Smooth muscle cell (in vitro differentiated cells): Measurements from ENCODE around the gene KIAA0930. TPM values are rescaled to one million over a fixed set of nuclear protein-coding genes. Genes with fewer than 3 reads are reported as not detected.
A peak's percentile ranks its signal among the peaks of the same experiment; 100 is the strongest.

Experiments
- DNase-seq: peaks from one replicate; lab custom pipeline; 2025; ENCODE audit not compliant: unreplicated experiment; lab: John Stamatoyannopoulos, UW
- H2AFZ ChIP-seq: fragments of 200-600 bp; sonication (generic); 2 replicates; pipeline ENCODE4 v1.6.0; 2016; ENCODE audit warnings: antibody characterized with exemption, low read depth, mild to moderate bottlenecking
- H3F3A ChIP-seq: fragments of 200-600 bp; sonication (generic); 2 replicates; pipeline ENCODE4 v1.6.0; 2017; ENCODE audit warnings: antibody characterized with exemption, low read depth
- H3K27ac ChIP-seq: fragments of 200-600 bp; sonication (generic); 2 replicates; pipeline ENCODE4 v1.5.1; 2016; ENCODE audit warnings: low read depth, mild to moderate bottlenecking
- H3K27me3 ChIP-seq: fragments of 200-600 bp; sonication (generic); 2 replicates; pipeline ENCODE4 v1.6.1; 2016; ENCODE audit warnings: low read depth, mild to moderate bottlenecking
- H3K36me3 ChIP-seq: fragments of 200-600 bp; sonication (generic); 2 replicates; pipeline ENCODE4 v1.5.1; 2016; ENCODE audit warnings: low read depth
- H3K4me1 ChIP-seq: fragments of 200-600 bp; sonication (generic); 2 replicates; pipeline ENCODE4 v1.5.1; 2016; ENCODE audit warnings: low read depth
- H3K4me2 ChIP-seq: fragments of 200-600 bp; sonication (generic); 2 replicates; pipeline ENCODE4 v1.6.0; 2016; ENCODE audit warnings: mild to moderate bottlenecking
- H3K4me3 ChIP-seq: fragments of 200-600 bp; sonication (generic); 2 replicates; pipeline ENCODE4 v1.5.1; 2016; ENCODE audit warnings: mild to moderate bottlenecking
- H3K79me2 ChIP-seq: fragments of 200-600 bp; sonication (generic); 2 replicates; pipeline ENCODE4 v1.6.0; 2016; ENCODE audit warnings: low read depth, mild to moderate bottlenecking
- H3K9ac ChIP-seq: fragments of 200-600 bp; sonication (generic); 2 replicates; pipeline ENCODE4 v1.6.0; 2016; ENCODE audit warnings: low read depth
- H3K9me3 ChIP-seq: fragments of 200-600 bp; sonication (generic); replicated peaks from 2 replicates; pipeline ENCODE4 v1.5.1; 2016; ENCODE audit warnings: low read depth
- H4K20me1 ChIP-seq: fragments of 200-600 bp; sonication (generic); 2 replicates; pipeline ENCODE4 v1.6.0; 2016; ENCODE audit warnings: low read depth
- WGBS: methylation state at CpG from one replicate; pipeline ENCODE4 v1.1.7; 2016; ENCODE audit warnings: low lambda C conversion rate; 5-methylcytosine and 5-hydroxymethylcytosine counted together
- polyA plus RNA-seq: library from polyadenylated mRNA; unstranded; fragments of >200 nt; fragmentation: Nextera tagmentation; extraction: Ambion mirVana; gene quantifications from 2 replicates; pipeline ENCODE4 v1.2.1, GENCODE V29; 2016
- total RNA-seq: library from RNA; depleted of rRNA; stranded (reverse); fragments of >200 nt; gene quantifications from 2 replicates; pipeline ENCODE4 v1.2.3, GENCODE V29; 2014
- TF ChIP-seq, protein P1 (sequence below): fragments of 200-600 bp; sonication (generic); IDR thresholded peaks from 2 replicates; pipeline ENCODE4 v1.5.1; 2017; ENCODE audit warnings: borderline replicate concordance, mild to moderate bottlenecking, antibody characterized with exemption; ENCODE audit not compliant: insufficient read depth, poor library complexity, severe bottlenecking

The KIAA0930 gene
- total and polyA plus RNA-seq, 2 experiments from 2014 or later: 37.6 to 44.8 TPM

DNA sequence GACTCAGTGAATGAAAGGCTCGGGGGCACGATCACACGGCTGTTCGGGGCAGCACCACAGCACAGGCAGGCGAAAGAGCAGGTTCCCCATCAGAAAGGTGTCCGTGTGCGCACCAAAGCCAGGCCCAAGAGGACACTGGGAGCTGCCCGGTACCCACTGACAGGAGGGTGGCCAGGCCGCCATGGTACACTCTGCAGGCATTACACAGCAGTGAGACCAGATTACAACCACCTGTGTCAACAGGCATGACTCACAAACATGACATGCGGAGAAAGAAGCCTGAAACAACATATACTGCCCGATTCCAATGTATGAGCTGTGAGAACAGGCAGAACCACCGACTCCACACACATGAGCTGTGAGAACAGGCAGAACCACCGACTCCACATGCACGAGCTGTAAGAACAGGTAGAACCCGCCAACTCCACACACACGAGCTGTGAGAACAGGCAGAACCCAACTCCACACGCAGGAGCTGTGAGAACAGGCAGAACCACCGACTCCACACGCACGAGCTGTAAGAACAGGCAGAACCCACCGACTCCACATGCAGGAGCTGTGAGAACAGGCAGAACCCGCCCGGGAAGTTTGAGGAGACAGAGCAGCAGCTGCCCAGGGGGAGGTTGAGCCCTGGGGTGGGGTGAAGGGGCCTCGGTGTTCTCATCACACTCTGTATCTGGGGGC lies 32.6 kb downstream of the KIAA0930 start:
- peaks cover 9% of the 10 kb centered on the region for H3F3A ChIP-seq
- H3K36me3 ChIP-seq: no peaks in the 10 kb centered on the region
- no peak for DNase-seq
- peak overlapping the region; percentile 83 for H3K27ac ChIP-seq
- WGBS: 79% methylated on average over 24 of the region's 24 CpGs
- no peaks in the 10 kb centered on the region for H3K9me3 ChIP-seq
- H3K4me2 ChIP-seq: peak overlapping the region; percentile 15
- H4K20me1 ChIP-seq: peaks cover 9% of the 10 kb centered on the region
- no peak overlapping the region for H3K4me3 ChIP-seq
- peaks cover 12% of the 10 kb centered on the region for H3K4me1 ChIP-seq
- TF ChIP-seq, protein P1, sequence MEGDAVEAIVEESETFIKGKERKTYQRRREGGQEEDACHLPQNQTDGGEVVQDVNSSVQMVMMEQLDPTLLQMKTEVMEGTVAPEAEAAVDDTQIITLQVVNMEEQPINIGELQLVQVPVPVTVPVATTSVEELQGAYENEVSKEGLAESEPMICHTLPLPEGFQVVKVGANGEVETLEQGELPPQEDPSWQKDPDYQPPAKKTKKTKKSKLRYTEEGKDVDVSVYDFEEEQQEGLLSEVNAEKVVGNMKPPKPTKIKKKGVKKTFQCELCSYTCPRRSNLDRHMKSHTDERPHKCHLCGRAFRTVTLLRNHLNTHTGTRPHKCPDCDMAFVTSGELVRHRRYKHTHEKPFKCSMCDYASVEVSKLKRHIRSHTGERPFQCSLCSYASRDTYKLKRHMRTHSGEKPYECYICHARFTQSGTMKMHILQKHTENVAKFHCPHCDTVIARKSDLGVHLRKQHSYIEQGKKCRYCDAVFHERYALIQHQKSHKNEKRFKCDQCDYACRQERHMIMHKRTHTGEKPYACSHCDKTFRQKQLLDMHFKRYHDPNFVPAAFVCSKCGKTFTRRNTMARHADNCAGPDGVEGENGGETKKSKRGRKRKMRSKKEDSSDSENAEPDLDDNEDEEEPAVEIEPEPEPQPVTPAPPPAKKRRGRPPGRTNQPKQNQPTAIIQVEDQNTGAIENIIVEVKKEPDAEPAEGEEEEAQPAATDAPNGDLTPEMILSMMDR: no peak
- H3K27me3 ChIP-seq: no peaks in the 10 kb centered on the region
- H2AFZ ChIP-seq: no peak overlapping the region
- H3K9ac ChIP-seq: peak overlapping the region; percentile 39
- H3K79me2 ChIP-seq: no peaks in the 10 kb centered on the region

- Histone ChIP-seq H4K20me1 (peaks cover 9% of the 10 kb centered on the region), H3K4me2 (no peak overlapping the region), H3K27ac (peak overlapping the region; percentile 83), H3K9me3 (no peaks in the 10 kb centered on the region), H3K36me3 (no peaks in the 10 kb centered on the region), H3K9ac (no peak overlapping the region), H3K79me2 (no peaks in the 10 kb centered on the region), H3K4me1 (peaks cover 8% of the 10 kb centered on the region), H3K4me3 (no peak overlapping the region), H2AFZ (no peak overlapping the region), H3F3A (peaks cover 9% of the 10 kb centered on the region), H3K27me3 (no peaks in the 10 kb centered on the region)
- no peak for DNase-seq
- WGBS: 98% methylated on average over 13 of the region's 13 CpGs
- TF ChIP-seq, protein P1: no peak
Observed at GRCh38 chr22:45207533-45207932, 33.2 kb downstream of the KIAA0930 start.

DNA sequence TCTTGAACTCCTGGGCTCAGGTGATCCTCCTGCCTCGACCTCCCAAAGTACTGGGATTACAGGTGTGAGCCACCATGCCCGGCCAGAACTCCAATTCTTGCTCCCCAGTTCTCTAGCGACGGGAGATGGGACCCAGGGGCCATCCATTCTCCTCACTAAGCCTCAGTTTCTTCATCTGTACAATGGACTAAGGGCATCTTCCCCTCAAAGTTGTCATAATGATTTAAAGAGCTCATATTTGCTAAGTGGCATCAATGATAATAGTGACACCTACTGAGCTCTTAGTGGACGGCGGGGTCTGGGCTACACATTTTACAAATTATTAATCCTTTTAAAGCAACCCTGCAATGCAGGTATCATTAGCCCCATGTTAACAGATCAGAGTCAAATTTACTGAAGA lies 34.5 kb downstream of the KIAA0930 start:
- H4K20me1 ChIP-seq: peaks cover 10% of the 10 kb centered on the region
- H3K9me3 ChIP-seq: no peaks in the 10 kb centered on the region
- no peaks in the 10 kb centered on the region for H3K36me3 ChIP-seq
- H3F3A ChIP-seq: peaks cover 3% of the 10 kb centered on the region
- no peaks in the 10 kb centered on the region for H3K79me2 ChIP-seq
- DNase-seq: no peak
- TF ChIP-seq, protein P1: no peak
- H3K4me2 ChIP-seq: no peak overlapping the region
- no peak overlapping the region for H2AFZ ChIP-seq
- peaks cover 3% of the 10 kb centered on the region for H3K4me1 ChIP-seq
- H3K9ac ChIP-seq: no peak overlapping the region
- H3K27ac ChIP-seq: no peak overlapping the region
- H3K27me3 ChIP-seq: no peaks in the 10 kb centered on the region
- H3K4me3 ChIP-seq: no peak overlapping the region
- over 99% methylated on average over 6 of the region's 6 CpGs for WGBS

DNA sequence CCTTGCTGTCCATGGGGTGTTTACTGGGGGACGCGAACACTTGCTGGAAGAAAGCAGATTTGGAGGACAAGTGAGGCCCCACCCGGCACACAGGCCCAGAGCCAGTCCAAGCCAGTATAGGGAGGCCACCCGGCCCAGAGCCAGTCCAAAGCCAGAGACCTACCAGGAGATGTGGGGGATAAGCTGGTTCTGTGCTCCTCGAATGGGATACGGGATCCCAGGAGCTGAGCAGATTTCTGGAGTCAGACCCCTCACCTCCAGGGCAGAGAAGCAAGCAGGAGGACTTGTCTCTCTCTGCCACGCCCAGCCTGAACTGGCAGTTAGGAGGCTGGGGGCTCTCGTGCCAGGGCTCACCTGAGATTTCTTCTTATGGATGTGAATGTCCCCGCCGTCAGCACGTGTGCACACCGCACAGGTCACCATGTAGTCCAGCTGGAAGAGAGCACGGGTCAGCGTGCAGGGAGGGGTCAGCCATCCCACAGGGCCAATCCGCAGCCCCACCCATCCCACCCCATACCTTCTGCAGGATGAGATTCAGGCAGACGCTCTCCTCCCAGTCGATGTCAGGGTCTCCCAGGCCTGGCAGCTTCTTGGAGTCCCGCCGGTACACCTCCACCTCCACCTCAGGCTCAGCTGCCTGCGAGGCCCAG lies 35.3 kb downstream of the KIAA0930 start:
- H2AFZ ChIP-seq: no peak overlapping the region
- TF ChIP-seq, protein P1: no peak
- no peak overlapping the region for H3K9ac ChIP-seq
- peaks cover 5% of the 10 kb centered on the region for H3K4me1 ChIP-seq
- peaks cover 3% of the 10 kb centered on the region for H3F3A ChIP-seq
- no peaks in the 10 kb centered on the region for H3K79me2 ChIP-seq
- H3K4me3 ChIP-seq: no peak overlapping the region
- WGBS: 99% methylated on average over 20 of the region's 20 CpGs
- H3K4me2 ChIP-seq: no peak overlapping the region
- H3K27me3 ChIP-seq: no peaks in the 10 kb centered on the region
- H3K9me3 ChIP-seq: no peaks in the 10 kb centered on the region
- no peak overlapping the region for H3K27ac ChIP-seq
- DNase-seq: no peak
- peaks cover 18% of the 10 kb centered on the region for H4K20me1 ChIP-seq
- no peaks in the 10 kb centered on the region for H3K36me3 ChIP-seq
